GM18498 (cell line): ENCODE data around the gene COG5.
"Not testable (repeated sequence)": the region's sequence is repeated elsewhere in the genome, so short reads cannot be mapped to it uniquely, and the experiment has no call there.

Source experiments
- ATAC-seq: cut with Tn5 transposase; IDR thresholded peaks from one replicate; pipeline ENCODE4 v1.9.1; 2021; ENCODE audit warnings: mild to moderate bottlenecking, moderate library complexity; ENCODE audit not compliant: unreplicated experiment

COG5 gene

GRCh38 chr7:107233174-107233573 is 330.5 kb downstream of the COG5 start:
- ATAC-seq: no peak

- ATAC-seq: no peak
These were observed 331.1 kb downstream of the COG5 start for GRCh38 chr7:107232568-107233090.

GRCh38 chr7:107230334-107230733 is 333.4 kb downstream of the COG5 start:
- ATAC-seq: no peak

DNA sequence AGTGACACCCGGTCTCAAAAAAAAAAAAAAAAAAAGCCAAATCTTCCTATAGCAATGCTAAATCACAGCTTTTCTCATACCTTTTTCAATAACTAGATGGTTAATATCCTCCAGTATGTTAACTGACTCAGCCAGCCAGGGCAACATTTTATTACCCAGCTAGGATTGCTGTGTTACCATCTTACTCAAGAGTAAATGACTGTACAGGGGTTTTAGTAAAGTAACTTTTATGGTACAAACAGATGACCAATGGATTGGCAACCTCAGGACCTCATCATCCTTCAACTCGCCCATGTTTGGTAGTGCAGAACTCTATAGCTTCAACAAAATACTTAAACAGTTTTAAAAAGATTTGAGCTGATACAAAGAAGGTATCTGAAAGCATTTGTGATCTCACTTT is 335.4 kb downstream of the COG5 start:
- ATAC-seq: no peak

- no peak for ATAC-seq
These were observed 339.1 kb downstream of the COG5 start for GRCh38 chr7:107224374-107225223.

DNA sequence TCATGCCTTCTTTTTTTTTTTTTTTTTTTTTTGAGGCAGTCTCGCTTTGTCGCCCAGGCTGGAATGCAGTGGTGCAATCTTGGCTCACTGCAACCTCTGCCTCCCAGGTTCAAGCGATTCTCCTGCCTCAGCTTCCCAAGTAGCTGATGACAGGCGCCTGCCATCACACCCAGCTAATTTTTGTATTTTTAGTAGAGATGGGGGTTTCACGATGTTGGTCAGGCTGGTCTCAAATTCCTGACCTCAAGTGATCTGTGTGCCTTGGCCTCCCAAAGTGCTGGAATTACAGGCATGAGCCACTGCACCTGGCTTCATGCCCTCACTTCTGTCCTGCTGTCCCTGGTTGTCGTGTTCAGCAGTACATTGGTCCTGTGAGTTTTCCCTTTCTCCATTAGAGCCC is 342.9 kb downstream of the COG5 start:
- ATAC-seq: not testable (repeated sequence)

DNA sequence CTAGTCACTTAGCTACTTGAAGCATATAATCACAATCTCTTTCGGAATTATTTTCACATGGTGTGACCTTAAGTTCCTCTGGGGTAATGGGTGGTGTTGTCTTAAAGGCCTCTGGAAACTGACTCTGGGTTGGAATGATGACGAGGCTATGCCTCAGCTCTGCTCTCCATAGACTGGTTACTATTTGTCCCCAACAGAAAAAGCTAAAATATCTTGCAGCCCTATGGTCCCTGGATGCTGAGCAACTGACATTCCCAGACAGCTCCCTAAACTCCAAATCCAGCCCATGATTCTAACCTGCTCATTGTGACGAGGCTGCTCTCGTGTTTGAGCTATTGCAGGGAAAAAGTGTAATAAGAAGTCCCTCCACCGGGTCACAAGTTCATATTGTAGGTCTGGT is 343.4 kb downstream of the COG5 start:
- no peak for ATAC-seq

GRCh38 chr7:107219563-107220244 is 344.0 kb downstream of the COG5 start:
- no peak for ATAC-seq

DNA sequence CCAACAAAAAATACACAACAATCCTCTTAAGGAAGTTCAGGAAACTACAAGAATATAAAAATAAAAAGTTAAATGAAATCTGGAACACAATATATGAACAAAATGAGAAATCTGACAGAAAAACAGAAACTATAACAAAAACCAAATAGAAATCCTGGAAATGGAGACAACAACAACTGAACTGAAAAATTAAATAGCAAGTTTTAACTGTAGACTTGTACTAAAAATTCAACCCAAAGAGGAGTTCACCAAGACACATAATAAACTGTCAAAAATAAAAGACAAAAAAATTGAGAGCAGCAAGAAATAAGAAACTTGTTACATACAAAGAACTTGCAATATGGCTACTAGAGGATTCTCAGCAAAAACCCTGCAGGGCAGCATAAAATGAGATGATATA is 349.8 kb downstream of the COG5 start:
- ATAC-seq: no peak

- ATAC-seq: no peak
These were observed 350.4 kb downstream of the COG5 start for GRCh38 chr7:107213193-107213788.

- ATAC-seq: no peak
These were observed 351.0 kb downstream of the COG5 start for GRCh38 chr7:107212725-107213124.

GRCh38 chr7:107210400-107210799 is 353.3 kb downstream of the COG5 start:
- ATAC-seq: no peak

GRCh38 chr7:107209565-107209964 is 354.2 kb downstream of the COG5 start:
- no peak for ATAC-seq

- ATAC-seq: no peak
These were observed 355.2 kb downstream of the COG5 start for GRCh38 chr7:107208563-107208962.

DNA sequence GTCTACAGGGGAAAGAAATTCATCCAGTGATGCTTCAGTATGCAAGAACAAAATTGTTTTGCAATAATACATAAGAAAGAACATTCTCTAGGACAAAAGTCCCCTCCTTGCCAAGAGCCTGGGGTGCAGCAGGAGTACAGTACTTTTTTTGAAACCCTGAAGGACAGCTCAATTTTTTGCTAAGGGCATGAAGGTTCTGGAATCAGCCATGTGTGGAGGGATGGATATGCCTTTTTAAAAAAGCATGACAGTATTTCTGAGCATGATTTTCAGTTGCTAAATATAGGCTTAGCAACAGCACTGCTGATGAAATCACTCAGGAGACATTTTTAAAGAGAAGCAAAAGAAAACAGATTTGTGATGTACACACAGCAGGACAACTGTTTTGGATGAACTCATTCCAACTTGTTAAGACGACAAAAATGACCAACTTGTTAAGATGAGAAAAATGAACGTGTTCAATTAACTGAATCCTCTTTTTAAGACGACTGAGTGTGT is 355.6 kb downstream of the COG5 start:
- no peak for ATAC-seq

DNA sequence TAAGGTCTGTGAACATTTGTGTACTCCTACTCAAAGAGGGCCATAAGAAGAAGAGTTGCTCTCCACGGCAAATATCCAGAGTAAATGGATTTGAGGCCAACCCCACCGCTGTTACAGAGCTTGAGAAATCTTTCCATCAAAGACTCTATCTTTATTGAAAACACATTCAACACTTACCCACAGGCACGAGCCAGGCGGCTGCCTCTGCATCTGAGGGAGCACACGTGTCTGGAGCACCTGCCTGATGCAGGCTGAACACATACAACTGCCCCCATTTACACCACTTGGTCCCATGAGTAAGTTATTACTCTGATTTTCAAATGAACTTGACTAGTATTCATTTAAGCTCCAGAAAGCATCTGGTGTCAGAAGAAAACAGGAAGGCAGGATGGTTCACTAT is 356.3 kb downstream of the COG5 start:
- ATAC-seq: no peak

DNA sequence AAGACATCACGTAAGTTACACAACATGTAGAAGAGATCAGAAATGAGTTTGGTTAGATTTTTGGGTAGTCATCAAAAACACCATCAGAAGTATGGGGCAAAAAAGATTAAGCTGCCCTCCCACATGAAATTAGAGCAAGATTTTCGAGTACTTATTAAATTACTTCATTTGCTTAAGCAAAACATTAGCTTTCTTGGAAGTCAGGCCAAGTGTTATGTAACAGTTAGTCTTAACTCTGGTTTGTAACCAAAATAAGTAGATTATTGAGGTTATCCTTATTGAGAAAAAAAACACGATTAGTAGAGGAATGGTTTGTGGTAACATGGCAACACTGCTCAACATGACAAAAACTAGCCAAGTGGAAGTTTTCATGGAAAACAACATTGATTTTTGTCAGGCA is 357.0 kb downstream of the COG5 start:
- no peak for ATAC-seq

GRCh38 chr7:107206136-107206535 is 357.6 kb downstream of the COG5 start:
- ATAC-seq: no peak

GRCh38 chr7:107203607-107204006 is 360.1 kb downstream of the COG5 start:
- ATAC-seq: no peak

DNA sequence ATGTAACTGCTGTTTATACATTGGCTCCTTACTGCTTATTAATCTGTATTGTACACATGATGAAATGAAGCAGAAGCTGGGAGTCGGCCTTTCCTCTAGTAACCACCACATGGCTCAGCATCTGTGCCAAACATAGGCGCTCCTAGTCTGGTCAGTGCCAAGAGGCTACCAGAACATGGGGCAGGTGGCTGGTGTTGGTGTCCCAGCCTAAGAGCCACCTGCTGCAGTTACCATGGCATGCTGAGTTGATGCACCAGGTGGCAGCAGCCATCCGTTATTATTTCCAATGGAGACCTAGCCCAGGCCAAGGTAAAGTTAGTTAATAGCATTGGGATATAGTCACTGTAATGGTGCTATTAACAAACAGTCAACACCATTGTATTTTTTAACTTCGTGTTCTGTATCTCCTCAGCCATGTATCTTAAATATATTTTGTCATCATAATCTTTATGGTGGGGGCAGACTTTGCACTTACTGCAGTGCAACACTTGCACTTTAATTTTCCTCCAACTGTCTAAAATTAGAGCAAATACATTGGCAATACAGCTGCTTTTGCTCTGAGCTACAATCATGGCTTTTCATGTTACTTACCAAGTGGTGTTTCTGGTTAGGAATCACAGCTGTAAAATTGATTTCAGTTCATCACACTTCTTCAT is 361.8 kb downstream of the COG5 start:
- no peak for ATAC-seq
